GM19043 (cell line): ENCODE measurements around the gene PWP1.

Experiments
- ATAC-seq: cut with Tn5 transposase; IDR thresholded peaks from one replicate; pipeline ENCODE4 v1.9.1; 2021; ENCODE audit warnings: low read depth; ENCODE audit not compliant: unreplicated experiment

PWP1 gene

DNA sequence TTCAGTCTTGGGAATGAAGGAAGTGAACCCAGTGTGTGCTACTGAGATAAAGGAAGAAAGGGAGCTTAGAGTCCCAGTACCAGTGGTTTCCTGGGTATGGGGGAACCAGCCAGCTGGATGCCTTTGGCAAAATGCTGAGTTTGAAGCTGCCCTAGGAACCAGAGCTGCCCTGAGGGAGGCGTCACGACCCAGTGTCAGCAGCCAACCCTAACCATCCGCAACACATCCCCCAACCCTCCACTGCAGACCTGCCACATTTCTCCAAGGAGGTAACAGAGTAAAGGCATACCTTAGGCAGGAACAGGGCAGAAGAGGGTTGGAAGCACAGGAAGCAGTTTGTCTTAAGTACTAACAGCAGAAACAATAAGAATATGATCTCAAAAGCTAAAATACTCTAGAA lies 46.8 kb downstream of the PWP1 start:
- ATAC-seq: no peak

DNA sequence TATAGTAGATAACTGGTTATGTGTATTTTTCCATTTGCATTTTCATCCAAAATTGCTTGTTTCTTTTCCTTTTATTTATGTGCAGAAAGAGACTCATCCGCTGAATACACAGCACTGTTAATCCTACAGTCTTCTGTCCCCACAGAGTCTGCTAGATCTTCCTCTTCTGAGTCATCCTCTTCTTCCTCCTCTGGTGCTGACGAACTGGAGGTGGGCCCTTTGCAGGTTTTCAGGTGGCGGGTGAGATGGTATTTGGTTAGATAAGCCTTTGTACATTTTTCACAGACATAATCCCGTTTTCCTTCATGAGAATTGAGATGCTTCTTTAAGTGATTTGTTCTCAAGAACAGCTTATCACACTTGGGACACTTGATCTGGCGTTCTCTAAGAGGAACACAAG lies 48.5 kb downstream of the PWP1 start:
- no peak for ATAC-seq

DNA sequence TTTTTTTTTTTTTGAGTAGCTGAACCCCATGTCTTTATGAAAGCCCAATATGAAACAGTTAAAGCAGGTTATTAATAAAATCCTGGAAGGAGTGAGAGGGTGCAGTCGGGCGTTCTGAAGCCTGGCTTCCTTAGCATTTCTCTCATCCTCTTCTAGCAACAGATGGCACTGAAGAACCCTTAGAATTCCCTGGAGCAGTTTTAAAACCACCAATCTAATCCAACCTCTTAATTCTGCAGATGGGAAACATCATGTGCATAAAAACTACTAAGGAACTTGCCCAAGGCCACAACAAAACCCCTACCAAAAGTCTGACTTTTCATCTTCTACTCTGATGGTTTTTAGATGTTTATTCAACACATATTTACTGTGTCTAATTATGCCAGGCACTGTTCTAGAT lies 50.2 kb downstream of the PWP1 start:
- ATAC-seq: no peak

DNA sequence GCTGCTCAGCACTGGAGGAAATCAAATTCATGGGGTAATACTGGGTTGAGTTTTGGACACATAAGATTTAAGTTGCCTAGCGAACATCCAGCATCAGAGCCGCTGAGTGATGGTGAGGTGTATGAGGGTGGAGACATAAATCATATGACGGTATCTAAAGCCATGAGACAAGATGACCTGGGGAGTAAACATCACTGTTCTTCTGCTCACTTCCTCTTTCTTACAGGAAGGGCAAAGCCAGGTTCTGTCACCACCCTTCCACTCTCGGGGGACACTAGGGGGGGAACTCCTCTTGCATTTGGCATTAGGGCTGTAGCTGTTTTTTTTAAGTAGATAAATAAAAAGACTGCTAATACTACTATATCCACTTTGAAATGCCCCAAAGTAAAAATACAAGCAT lies 51.3 kb downstream of the PWP1 start:
- ATAC-seq: peak; percentile 96

DNA sequence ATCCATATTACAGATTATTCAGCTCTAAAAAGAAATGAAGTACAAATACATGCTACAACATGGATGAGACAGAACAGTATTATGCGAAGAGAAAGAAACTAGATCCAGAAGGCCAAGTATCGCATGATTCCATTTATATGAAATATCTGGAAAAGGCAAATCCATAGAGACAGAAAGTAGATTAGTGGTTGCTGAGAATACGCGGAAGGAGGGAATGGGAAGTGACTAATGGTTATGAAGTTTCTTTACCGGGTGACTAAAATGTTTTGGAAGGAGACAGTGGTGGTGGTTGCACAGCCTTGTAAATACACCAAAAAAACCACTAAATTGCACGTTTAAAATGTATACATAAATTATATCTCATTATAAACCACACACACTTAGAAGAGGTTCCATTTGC lies 62.9 kb downstream of the PWP1 start:
- ATAC-seq: no peak

DNA sequence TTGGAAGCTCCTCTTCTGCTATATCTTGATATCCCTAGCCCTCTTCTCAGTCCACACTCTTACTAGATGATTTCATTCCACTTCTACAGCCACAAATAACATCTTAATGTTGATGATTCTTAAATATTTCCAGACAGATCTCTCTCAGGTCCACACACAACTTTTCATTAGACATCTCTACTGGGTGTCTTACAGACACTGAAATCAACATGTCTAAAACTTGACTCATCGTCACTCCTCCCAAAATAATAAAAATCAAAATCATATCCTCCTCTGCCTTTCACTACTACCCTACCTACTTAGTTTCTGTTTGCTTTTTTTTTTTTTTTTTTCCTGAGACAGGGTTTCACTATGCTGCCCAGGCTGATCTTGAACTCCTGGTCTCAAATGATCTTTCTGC lies 63.5 kb downstream of the PWP1 start:
- no peak for ATAC-seq

DNA sequence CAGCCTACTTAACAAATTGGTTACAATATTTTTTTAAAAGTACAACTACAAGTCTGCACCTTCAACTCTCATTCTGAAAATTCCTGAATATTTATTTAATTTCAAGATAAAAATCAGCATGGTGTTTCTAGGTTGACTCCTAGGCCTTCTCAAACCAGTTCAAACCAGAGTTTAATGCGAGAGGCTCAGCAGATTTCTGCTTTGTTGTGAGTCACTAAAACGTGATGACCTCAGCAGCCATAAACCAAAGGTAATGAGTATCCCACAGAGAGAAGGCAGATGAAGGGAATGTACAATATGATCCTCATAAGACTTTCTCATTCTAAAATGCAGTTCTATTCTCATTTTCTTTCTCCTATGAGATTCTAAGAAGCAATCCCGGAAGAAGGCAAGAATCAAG lies 73.8 kb downstream of the PWP1 start:
- no peak for ATAC-seq

DNA sequence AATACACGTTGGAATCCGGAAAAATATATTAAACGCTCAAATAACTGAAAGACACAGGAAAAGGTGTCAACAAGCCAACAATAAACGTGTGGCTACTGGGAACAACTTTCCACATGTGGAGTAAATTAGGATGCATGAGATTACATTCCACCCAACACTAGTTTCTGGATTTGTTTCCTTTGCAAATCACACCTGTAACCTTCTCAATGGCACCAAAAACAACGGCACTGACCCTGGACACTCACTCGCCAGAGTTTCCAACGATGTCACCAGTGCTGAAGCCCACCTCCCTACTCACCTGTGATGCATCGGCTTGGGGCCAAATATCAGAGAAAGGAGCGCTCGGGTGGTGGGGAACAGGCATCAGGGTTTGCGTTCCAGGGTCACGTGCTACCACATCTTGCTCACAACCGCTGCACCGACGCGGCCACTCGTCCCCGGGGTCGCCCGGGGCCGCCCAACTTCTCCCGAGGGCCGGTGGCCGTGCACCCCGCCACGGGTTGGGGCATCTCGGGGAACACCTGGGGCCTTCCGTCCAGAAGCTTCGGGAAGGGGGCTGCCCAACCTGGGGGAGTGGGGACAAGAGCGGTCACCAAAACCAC lies 74.7 kb downstream of the PWP1 start:
- no peak for ATAC-seq

DNA sequence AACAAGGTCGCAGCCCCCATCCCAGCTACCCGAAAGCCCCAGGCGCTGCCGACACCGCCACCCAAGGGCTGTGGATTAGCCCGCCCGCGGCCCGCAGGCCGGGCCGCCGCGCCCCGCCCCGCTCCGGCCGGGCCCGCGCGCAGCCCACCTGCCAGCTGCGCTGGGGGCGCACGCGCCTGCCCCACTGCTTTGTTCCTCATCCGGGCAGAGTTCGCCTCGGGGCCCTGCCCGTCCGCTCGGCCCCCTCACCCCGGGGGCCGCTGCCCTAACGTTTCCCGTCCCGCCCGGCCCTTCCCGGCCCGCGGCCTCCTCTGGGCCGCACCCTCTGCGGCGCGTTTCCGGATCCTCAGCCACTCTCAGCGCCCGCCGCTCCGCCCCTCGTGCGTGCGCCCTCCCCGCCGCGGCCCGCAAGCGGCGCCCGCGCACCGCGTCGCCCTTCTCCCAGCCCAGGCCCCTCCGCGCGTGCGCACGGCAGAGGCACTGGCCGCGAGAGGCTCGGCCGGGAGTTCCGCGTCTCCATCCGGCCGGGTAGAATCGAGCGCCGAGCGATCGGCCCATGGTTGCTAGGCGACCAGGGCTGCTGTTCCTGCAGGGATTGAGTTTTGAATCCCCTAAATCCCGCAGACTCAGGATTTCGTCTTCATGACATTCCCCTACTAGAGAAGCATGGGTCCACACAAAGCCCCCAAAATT lies 75.4 kb downstream of the PWP1 start, which contains the start of gene PRDM4:
TSS of gene PRDM4 (minus strand) at position 329 of the 693 bp plus-strand sequence. CDS start 622 bp downstream, outside the sequence.
- peak; percentile 87 for ATAC-seq

DNA sequence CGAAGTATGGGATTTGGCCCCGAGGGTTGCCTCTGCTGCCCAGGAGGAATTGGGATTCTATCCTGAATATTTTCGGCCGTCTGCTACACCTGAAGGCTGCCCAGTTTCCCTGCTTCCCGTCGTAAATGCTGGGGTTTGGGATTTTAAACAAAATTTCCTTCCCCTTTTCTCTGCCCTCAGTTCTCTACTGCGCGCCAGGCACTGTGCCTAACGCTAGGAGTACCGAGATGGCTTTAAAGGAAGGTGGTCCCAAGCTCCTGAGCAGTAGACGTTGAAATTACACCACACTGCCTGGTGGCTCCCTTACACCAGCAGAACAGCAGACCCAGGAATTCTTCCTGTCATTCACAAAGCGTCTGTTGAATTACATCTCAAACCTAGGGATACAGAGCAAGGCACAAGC lies 75.9 kb downstream of the PWP1 start:
- ATAC-seq: no peak
